ENCODE results near the gene EFHD1. TPM values are rescaled to one million over a fixed set of nuclear protein-coding genes. Genes with fewer than 3 reads are reported as not detected.

EFHD1 gene
- total RNA-seq, result 0.12 TPM in 1 of 2 replicates, not detected in the other

DNA sequence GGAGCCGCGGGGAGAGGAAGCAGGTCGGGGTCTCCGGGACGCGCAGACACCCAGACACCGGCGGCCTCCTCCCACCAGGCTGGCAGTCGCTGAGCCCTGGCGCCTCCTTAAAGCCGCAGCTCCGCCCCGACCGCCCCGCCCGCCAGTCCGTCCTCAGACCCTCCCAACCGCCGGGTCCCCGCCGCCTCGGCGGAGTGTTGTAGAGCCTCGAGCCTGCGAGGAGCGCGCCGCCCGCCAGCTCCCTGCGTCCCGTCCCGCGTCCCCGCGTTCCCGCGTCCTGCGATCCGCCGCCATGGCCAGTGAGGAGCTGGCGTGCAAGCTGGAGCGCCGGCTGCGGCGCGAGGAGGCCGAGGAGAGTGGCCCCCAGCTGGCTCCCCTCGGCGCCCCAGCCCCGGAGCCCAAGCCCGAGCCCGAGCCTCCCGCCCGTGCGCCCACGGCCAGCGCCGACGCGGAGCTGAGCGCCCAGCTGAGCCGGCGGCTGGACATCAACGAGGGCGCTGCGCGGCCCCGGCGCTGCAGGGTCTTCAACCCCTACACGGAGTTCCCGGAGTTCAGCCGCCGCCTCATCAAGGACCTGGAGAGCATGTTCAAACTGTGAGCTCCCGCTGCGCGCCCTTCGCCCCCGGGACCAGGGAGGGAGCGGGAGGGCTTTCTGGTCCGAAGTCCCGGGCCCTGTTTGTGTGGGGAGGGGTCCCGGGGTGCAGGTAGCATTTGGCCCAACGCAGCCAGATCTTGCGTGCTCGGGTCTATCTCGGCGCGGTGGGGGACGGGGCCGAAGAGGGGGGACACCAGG is at the start of gene EFHD1:
Gene EFHD1, plus strand, starts transcription at position 192 of the 793 bp plus-strand sequence. Its CDS starts 101 bp downstream, at position 293.

DNA sequence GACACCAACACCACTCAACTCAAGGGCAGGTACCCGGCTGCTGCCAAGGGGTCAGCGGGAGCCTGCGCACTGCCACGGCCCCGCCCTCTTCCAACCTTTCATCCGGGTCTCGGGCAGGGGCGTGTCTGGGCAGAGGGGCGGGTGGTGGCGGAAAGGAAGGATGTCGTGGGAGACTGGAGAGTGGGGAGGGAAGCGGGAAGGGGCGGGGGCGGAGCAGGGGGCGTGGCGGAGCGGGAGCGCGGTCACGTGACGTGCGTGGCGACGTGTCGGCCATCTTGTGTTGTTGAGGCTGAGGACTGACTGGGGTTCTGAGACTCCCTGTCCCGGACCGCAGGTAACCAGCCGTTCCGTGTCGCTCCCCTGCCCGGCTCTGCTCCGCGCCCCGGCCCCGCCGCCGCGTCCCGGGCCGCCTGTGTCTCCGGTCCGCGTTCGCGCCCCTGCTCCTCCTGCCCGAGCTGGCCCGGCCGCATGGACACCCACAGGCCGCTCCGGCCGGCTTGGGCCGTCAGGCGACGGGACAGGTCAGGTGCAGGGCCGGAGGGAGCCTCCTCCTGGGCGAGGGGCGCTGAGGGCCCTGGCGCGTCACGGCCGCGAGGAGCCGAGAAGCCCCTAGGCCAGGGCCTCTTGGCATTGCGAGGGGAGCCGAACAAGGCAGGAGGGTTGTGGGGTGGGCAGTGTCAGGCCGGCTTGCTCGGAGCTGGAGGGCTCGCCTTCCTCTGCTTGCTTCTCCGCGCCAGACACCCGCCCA is 63.8 kb downstream of the EFHD1 start, which contains the start of gene GIGYF2:
Gene GIGYF2, plus strand, starts transcription at position 273 of the 748 bp plus-strand sequence. CDS start 37,867 bp downstream, outside the sequence.

Other genes starting within 250 kb of the EFHD1 start
- gene ALPG, start 226.8 kb upstream of the EFHD1 start, total RNA-seq, result not detected in 2 replicates
- gene ALPI, start 177.5 kb upstream of the EFHD1 start, total RNA-seq, result not detected in 2 replicates
- gene ECEL1, start 145.8 kb upstream of the EFHD1 start, total RNA-seq, result not detected in 2 replicates
- gene PRSS56, start 113.2 kb upstream of the EFHD1 start, total RNA-seq, result not detected in 2 replicates
- not detected in 2 replicates for gene CHRND, start 107.4 kb upstream of the EFHD1 start, total RNA-seq
- gene CHRNG, start 93.9 kb upstream of the EFHD1 start, total RNA-seq, result not detected in 2 replicates
- gene TIGD1, start 83.0 kb upstream of the EFHD1 start, total RNA-seq, result 2.6 and 3.0 TPM in 2 replicates
- gene EIF4E2, start 82.9 kb upstream of the EFHD1 start, total RNA-seq, result 96.3 and 135 TPM in 2 replicates
- 68.5 and 74.1 TPM in 2 replicates for gene GIGYF2, start 63.7 kb downstream of the EFHD1 start, total RNA-seq
- not detected in 2 replicates for gene KCNJ13, start 143.0 kb downstream of the EFHD1 start, total RNA-seq
- 0.44 and 1.2 TPM in 2 replicates for gene SNORC, start 236.7 kb downstream of the EFHD1 start, total RNA-seq

Measured in uterine smooth muscle cell (primary cell).